WTC11 (cell line): ENCODE data around the gene PLPP3. TPM values are rescaled to one million over a fixed set of nuclear protein-coding genes. Genes with fewer than 3 reads are reported as not detected.

Experiments used
- ATAC-seq: fragments of 200-7000 bp; cut with Tn5 transposase; 2 replicates; pipeline ENCODE4 v1.10.0; 2021; ENCODE audit warnings: mild to moderate bottlenecking, moderate library complexity
- CTCF ChIA-PET: fragments of 300-600 bp; sonication (Branson Sonifier 250); formaldehyde crosslinking; loops from one replicate; lab custom pipeline; 2021; ENCODE audit warnings: antibody characterized with exemption; lab: Charles Lee
- POLR2A ChIA-PET: fragments of 350-600 bp; sonication (Branson Sonifier 250); formaldehyde crosslinking; loops from one replicate; lab custom pipeline; 2021; ENCODE audit warnings: antibody characterized with exemption; lab: Charles Lee
- DNase-seq: peaks from one replicate; pipeline ENCODE4 v3.0.0; 2021; ENCODE audit warnings: low spot score
- H3K27ac Mint-ChIP-seq: 2 replicates; pipeline ENCODE4 v1.8.0; 2021; ENCODE audit warnings: mixed read lengths
- H3K27me3 Mint-ChIP-seq: 2 replicates; pipeline ENCODE4 v1.8.0; 2021; ENCODE audit warnings: low read depth, mild to moderate bottlenecking, moderate library complexity, mixed read lengths
- H3K36me3 Mint-ChIP-seq: 2 replicates; pipeline ENCODE4 v1.8.0; 2021; ENCODE audit warnings: mixed read lengths
- H3K4me1 Mint-ChIP-seq: 2 replicates; pipeline ENCODE4 v1.8.0; 2022; ENCODE audit warnings: mixed read lengths
- H3K4me3 Mint-ChIP-seq: 2 replicates; pipeline ENCODE4 v1.8.0; 2021; ENCODE audit warnings: mild to moderate bottlenecking, moderate library complexity, mixed read lengths
- H3K9me3 Mint-ChIP-seq: 2 replicates; pipeline ENCODE4 v1.8.0; 2021; ENCODE audit warnings: mixed read lengths
- ELF4 ChIP-seq: sonication (generic); formaldehyde crosslinking; IDR thresholded peaks from 2 replicates; pipeline ENCODE4 v1.8.1; 2022; ENCODE audit warnings: low read depth, mild to moderate bottlenecking, moderate library complexity, missing genetic modification reagents
- GTF2I ChIP-seq: fragments of 250-450 bp; sonication (Bioruptor Pico); conservative IDR thresholded peaks from 2 replicates; pipeline ENCODE4 v1.4.0; 2021; ENCODE audit warnings: mild to moderate bottlenecking
- NFYB ChIP-seq: sonication (generic); formaldehyde crosslinking; conservative IDR thresholded peaks from 2 replicates; pipeline ENCODE4 v1.8.0; 2022; ENCODE audit warnings: low read depth, missing genetic modification reagents
- NR3C1 ChIP-seq: sonication (generic); formaldehyde crosslinking; conservative IDR thresholded peaks from 2 replicates; pipeline ENCODE4 v1.8.1; 2023; ENCODE audit warnings: low read depth, mild to moderate bottlenecking, missing genetic modification reagents
- SMAD3 ChIP-seq: sonication (generic); formaldehyde crosslinking; IDR thresholded peaks from 2 replicates; pipeline ENCODE4 v1.8.0; 2022; ENCODE audit warnings: missing genetic modification reagents, mild to moderate bottlenecking, borderline replicate concordance
- SMAD4 ChIP-seq: sonication (generic); formaldehyde crosslinking; IDR thresholded peaks from 2 replicates; pipeline ENCODE4 v1.8.0; 2022; ENCODE audit warnings: mild to moderate bottlenecking, missing genetic modification reagents
- SP1 ChIP-seq: sonication (generic); formaldehyde crosslinking; conservative IDR thresholded peaks from 2 replicates; pipeline ENCODE4 v1.8.1; 2022; ENCODE audit warnings: missing genetic modification reagents
- total RNA-seq: library from RNA; stranded (reverse); gene quantifications from 3 replicates; pipeline ENCODE4 v1.2.3, GENCODE V29; 2021
- TF ChIP-seq, protein P1 (sequence below): sonication (generic); formaldehyde crosslinking; conservative IDR thresholded peaks from 2 replicates; pipeline ENCODE4 v1.8.1; 2022; ENCODE audit warnings: mild to moderate bottlenecking, missing genetic modification reagents
- TF ChIP-seq, protein P2 (sequence below): sonication (generic); formaldehyde crosslinking; IDR thresholded peaks from 2 replicates; pipeline ENCODE4 v1.8.1; 2023; ENCODE audit warnings: mild to moderate bottlenecking, missing genetic modification reagents, moderate library complexity
- TF ChIP-seq, protein P3 (sequence below): fragments of 250-450 bp; sonication (Bioruptor Pico); IDR thresholded peaks from 2 replicates; pipeline ENCODE4 v1.9.0; 2021; ENCODE audit warnings: mild to moderate bottlenecking, borderline replicate concordance
- TF ChIP-seq, protein P4 (sequence below): sonication (generic); formaldehyde crosslinking; IDR thresholded peaks from 2 replicates; pipeline ENCODE4 v1.8.1; 2022; ENCODE audit warnings: missing genetic modification reagents, borderline replicate concordance
- TF ChIP-seq, protein P5 (sequence below): sonication (generic); formaldehyde crosslinking; IDR thresholded peaks from 2 replicates; pipeline ENCODE4 v1.8.1; 2023; ENCODE audit warnings: mild to moderate bottlenecking, moderate library complexity, missing genetic modification reagents
- TF ChIP-seq, protein P6 (sequence below): sonication (generic); formaldehyde crosslinking; IDR thresholded peaks from 2 replicates; pipeline ENCODE4 v1.8.1; 2023; ENCODE audit warnings: mild to moderate bottlenecking, missing genetic modification reagents
- TF ChIP-seq, protein P7 (sequence below): sonication (generic); formaldehyde crosslinking; IDR thresholded peaks from 2 replicates; pipeline ENCODE4 v1.8.1; 2022; ENCODE audit warnings: mild to moderate bottlenecking, moderate library complexity, missing genetic modification reagents

Gene PLPP3
- total RNA-seq, 1 experiment from 2014 or later, result 31.0 TPM

DNA sequence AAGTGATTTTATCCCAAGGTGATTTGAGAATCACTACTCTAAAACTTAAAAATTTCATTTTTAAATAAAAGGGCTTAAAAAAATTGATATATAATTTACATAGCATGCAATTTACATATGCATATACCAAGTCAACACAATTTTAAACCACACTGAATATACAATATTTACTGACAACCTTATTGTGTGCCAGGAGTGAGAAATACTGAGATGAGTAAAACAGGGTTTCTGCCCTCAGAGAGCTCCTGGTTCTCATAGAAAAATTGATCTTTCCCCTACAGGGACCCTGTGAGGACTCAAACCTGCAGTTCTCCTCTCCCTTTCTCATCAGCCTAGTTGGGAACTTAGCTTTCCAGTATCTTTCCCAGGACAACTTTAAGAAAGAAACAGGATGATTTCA, 27.0 kb downstream of the PLPP3 start:
- TF ChIP-seq GTF2I (CRISPR knock-in tag) (no peak), SMAD3 (CRISPR knock-in tag) (no peak)
- TF ChIP-seq, protein P1, sequence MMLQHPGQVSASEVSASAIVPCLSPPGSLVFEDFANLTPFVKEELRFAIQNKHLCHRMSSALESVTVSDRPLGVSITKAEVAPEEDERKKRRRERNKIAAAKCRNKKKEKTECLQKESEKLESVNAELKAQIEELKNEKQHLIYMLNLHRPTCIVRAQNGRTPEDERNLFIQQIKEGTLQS (CRISPR knock-in tag), result no peak
- TF ChIP-seq, protein P2, sequence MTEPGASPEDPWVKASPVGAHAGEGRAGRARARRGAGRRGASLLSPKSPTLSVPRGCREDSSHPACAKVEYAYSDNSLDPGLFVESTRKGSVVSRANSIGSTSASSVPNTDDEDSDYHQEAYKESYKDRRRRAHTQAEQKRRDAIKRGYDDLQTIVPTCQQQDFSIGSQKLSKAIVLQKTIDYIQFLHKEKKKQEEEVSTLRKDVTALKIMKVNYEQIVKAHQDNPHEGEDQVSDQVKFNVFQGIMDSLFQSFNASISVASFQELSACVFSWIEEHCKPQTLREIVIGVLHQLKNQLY (CRISPR knock-in tag), result no peak
- TF ChIP-seq, all 79 proteins: peak for 0
- Mint-ChIP-seq H3K9me3 (no peaks in the 10 kb centered on the region), H3K27ac (peak overlapping the region; percentile 83), H3K36me3 (no peaks in the 10 kb centered on the region; the same call in 1 of the 2 replicates), H3K4me1 (peaks cover 90% of the 10 kb centered on the region), H3K27me3 (no peaks in the 10 kb centered on the region), H3K4me3 (no peak overlapping the region)
- ChIA-PET CTCF (interaction anchor here (1.1 to 1.5 kb wide), 2 partner anchors 58 to 116 kb away, joined by 3 read pairs; no protein-coding TSS in a partner anchor), POLR2A (interaction anchor here (1.5 kb wide), 1 partner anchor 17 kb away, joined by 4 read pairs; no protein-coding TSS in a partner anchor)
- no peak for ATAC-seq
- DNase-seq, result no peak

DNA sequence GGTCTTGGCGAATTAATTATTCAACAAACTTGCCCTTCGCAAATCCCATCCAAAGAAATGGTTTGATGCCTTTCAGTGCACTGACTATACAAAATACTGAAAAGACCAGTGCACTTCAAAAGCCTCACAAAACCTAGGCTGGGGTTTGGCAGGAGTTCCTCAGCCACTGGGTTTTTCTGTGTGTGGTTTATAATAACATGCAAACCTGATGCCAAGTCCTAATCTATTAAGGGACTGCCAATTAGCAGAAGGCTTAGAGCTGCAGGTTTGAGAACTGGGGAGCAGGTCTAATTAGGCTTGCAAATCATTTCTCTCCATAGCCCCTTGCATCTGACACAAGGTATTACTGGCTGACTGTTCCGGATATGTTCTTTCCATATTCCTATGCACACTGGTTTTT, 27.7 kb downstream of the PLPP3 start:
- DNase-seq, result no peak

More for the DNA sequence above, 27.7 kb downstream of the PLPP3 start:
- no peak for ATAC-seq
- Mint-ChIP-seq H3K9me3 (no peaks in the 10 kb centered on the region), H3K36me3 (no peaks in the 10 kb centered on the region; the same call in 1 of the 2 replicates), H3K27ac (peak overlapping the region; percentile 99), H3K4me1 (peaks cover 92% of the 10 kb centered on the region), H3K4me3 (no peak overlapping the region), H3K27me3 (no peaks in the 10 kb centered on the region)
- CTCF ChIA-PET, result no interaction called here
- TF ChIP-seq ELF4 (CRISPR knock-in tag) (no peak), NFYB (CRISPR knock-in tag) (no peak), SMAD4 (CRISPR knock-in tag) (no peak), NR3C1 (CRISPR knock-in tag) (no peak), SP1 (CRISPR knock-in tag) (no peak)
- TF ChIP-seq, protein P3, sequence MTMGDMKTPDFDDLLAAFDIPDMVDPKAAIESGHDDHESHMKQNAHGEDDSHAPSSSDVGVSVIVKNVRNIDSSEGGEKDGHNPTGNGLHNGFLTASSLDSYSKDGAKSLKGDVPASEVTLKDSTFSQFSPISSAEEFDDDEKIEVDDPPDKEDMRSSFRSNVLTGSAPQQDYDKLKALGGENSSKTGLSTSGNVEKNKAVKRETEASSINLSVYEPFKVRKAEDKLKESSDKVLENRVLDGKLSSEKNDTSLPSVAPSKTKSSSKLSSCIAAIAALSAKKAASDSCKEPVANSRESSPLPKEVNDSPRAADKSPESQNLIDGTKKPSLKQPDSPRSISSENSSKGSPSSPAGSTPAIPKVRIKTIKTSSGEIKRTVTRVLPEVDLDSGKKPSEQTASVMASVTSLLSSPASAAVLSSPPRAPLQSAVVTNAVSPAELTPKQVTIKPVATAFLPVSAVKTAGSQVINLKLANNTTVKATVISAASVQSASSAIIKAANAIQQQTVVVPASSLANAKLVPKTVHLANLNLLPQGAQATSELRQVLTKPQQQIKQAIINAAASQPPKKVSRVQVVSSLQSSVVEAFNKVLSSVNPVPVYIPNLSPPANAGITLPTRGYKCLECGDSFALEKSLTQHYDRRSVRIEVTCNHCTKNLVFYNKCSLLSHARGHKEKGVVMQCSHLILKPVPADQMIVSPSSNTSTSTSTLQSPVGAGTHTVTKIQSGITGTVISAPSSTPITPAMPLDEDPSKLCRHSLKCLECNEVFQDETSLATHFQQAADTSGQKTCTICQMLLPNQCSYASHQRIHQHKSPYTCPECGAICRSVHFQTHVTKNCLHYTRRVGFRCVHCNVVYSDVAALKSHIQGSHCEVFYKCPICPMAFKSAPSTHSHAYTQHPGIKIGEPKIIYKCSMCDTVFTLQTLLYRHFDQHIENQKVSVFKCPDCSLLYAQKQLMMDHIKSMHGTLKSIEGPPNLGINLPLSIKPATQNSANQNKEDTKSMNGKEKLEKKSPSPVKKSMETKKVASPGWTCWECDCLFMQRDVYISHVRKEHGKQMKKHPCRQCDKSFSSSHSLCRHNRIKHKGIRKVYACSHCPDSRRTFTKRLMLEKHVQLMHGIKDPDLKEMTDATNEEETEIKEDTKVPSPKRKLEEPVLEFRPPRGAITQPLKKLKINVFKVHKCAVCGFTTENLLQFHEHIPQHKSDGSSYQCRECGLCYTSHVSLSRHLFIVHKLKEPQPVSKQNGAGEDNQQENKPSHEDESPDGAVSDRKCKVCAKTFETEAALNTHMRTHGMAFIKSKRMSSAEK, result no peak
- TF ChIP-seq, protein P4, sequence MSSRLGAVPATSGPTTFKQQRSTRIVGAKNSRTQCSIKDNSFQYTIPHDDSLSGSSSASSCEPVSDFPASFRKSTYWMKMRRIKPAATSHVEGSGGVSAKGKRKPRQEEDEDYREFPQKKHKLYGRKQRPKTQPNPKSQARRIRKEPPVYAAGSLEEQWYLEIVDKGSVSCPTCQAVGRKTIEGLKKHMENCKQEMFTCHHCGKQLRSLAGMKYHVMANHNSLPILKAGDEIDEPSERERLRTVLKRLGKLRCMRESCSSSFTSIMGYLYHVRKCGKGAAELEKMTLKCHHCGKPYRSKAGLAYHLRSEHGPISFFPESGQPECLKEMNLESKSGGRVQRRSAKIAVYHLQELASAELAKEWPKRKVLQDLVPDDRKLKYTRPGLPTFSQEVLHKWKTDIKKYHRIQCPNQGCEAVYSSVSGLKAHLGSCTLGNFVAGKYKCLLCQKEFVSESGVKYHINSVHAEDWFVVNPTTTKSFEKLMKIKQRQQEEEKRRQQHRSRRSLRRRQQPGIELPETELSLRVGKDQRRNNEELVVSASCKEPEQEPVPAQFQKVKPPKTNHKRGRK (CRISPR knock-in tag), result no peak
- TF ChIP-seq, protein P5, sequence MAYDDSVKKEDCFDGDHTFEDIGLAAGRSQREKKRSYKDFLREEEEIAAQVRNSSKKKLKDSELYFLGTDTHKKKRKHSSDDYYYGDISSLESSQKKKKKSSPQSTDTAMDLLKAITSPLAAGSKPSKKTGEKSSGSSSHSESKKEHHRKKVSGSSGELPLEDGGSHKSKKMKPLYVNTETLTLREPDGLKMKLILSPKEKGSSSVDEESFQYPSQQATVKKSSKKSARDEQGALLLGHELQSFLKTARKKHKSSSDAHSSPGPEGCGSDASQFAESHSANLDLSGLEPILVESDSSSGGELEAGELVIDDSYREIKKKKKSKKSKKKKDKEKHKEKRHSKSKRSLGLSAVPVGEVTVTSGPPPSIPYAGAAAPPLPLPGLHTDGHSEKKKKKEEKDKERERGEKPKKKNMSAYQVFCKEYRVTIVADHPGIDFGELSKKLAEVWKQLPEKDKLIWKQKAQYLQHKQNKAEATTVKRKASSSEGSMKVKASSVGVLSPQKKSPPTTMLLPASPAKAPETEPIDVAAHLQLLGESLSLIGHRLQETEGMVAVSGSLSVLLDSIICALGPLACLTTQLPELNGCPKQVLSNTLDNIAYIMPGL (CRISPR knock-in tag), result no peak
- TF ChIP-seq, protein P6, sequence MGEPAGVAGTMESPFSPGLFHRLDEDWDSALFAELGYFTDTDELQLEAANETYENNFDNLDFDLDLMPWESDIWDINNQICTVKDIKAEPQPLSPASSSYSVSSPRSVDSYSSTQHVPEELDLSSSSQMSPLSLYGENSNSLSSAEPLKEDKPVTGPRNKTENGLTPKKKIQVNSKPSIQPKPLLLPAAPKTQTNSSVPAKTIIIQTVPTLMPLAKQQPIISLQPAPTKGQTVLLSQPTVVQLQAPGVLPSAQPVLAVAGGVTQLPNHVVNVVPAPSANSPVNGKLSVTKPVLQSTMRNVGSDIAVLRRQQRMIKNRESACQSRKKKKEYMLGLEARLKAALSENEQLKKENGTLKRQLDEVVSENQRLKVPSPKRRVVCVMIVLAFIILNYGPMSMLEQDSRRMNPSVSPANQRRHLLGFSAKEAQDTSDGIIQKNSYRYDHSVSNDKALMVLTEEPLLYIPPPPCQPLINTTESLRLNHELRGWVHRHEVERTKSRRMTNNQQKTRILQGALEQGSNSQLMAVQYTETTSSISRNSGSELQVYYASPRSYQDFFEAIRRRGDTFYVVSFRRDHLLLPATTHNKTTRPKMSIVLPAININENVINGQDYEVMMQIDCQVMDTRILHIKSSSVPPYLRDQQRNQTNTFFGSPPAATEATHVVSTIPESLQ, result no peak
- TF ChIP-seq, protein P7, sequence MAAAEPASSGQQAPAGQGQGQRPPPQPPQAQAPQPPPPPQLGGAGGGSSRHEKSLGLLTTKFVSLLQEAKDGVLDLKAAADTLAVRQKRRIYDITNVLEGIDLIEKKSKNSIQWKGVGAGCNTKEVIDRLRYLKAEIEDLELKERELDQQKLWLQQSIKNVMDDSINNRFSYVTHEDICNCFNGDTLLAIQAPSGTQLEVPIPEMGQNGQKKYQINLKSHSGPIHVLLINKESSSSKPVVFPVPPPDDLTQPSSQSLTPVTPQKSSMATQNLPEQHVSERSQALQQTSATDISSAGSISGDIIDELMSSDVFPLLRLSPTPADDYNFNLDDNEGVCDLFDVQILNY (CRISPR knock-in tag), result no peak
- POLR2A ChIA-PET, result no interaction called here
